Common myeloid progenitor, CD34-positive (primary cell): ENCODE measurements around the gene USB1.

Experiments
- CTCF ChIA-PET: fragments of 350-600 bp; sonication (Branson Sonifier 250); formaldehyde crosslinking; loops from one replicate; lab custom pipeline; 2021; ENCODE audit warnings: antibody characterized with exemption; lab: Charles Lee
- POLR2A ChIA-PET: fragments of 350-600 bp; sonication (Branson Sonifier 250); formaldehyde crosslinking; loops from one replicate; lab custom pipeline; 2021; ENCODE audit warnings: antibody characterized with exemption; lab: Charles Lee
- DNase-seq, 3 donors: peaks; one replicate each; pipeline versions ENCODE4 v3.0.0 to v3.0.0-alpha.2; 2013
- H3K27ac ChIP-seq, 2 experiments: 1 replicate in 1 of 2; 2 replicates in 1 of 2; pipeline ENCODE4 v1.7.0; 2013; ENCODE audit warnings: inconsistent platforms in 2 of 2, low read length in 2 of 2, mild to moderate bottlenecking in 2 of 2, low read depth in 1 of 2, moderate library complexity in 1 of 2; ENCODE audit not compliant: severe bottlenecking in 2 of 2, insufficient read depth in 1 of 2, poor library complexity in 1 of 2
- H3K27me3 ChIP-seq, 5 experiments: replicated peaks in 2 of 5; 1 replicate in 3 of 5; 2 replicates in 2 of 5; pipeline versions ENCODE4 v1.6.1 to v1.7.0; 2013; ENCODE audit warnings: low read length in 4 of 5, mild to moderate bottlenecking in 2 of 5, moderate library complexity in 2 of 5, inconsistent platforms in 1 of 5; ENCODE audit not compliant: insufficient read depth in 5 of 5, control insufficient read depth in 4 of 5
- H3K36me3 ChIP-seq, 4 experiments: 1 replicate in 2 of 4; 2 replicates in 2 of 4; pipeline versions ENCODE4 v1.6.1 to v1.7.0; 2013; ENCODE audit warnings: low read length in 3 of 4, control low read depth in 1 of 4, mild to moderate bottlenecking in 1 of 4; ENCODE audit not compliant: control insufficient read depth in 4 of 4, insufficient read depth in 4 of 4
- H3K4me1 ChIP-seq, 4 experiments: 1 replicate in 3 of 4; 2 replicates in 1 of 4; pipeline versions ENCODE4 v1.6.1 to v1.7.1; 2013; ENCODE audit warnings: low read length in 3 of 4, mild to moderate bottlenecking in 3 of 4, control low read depth in 1 of 4, inconsistent platforms in 1 of 4, moderate library complexity in 1 of 4; ENCODE audit not compliant: control insufficient read depth in 4 of 4, insufficient read depth in 4 of 4; ENCODE audit errors: control extremely low read depth in 1 of 4
- H3K4me3 ChIP-seq, 7 experiments: 1 replicate in 4 of 7; 2 replicates in 3 of 7; pipeline versions ENCODE4 v1.5.1 to v1.7.0; 2013; ENCODE audit warnings: mild to moderate bottlenecking in 7 of 7, low read length in 6 of 7, moderate library complexity in 6 of 7, inconsistent platforms in 2 of 7, low read depth in 2 of 7, control low read depth in 1 of 7; ENCODE audit not compliant: insufficient read depth in 4 of 7, control insufficient read depth in 1 of 7; ENCODE audit errors: extremely low read depth in 1 of 7
- H3K9me3 ChIP-seq, 5 experiments: 1 replicate in 4 of 5; 2 replicates in 1 of 5; pipeline versions ENCODE4 v1.6.1 to v1.7.1; 2013; ENCODE audit warnings: low read length in 4 of 5, mild to moderate bottlenecking in 2 of 5, inconsistent platforms in 1 of 5, low read depth in 1 of 5, moderate library complexity in 1 of 5; ENCODE audit not compliant: control insufficient read depth in 4 of 5, insufficient read depth in 2 of 5; ENCODE audit errors: control extremely low read depth in 1 of 5
- WGBS: methylation state at CpG from one replicate; pipeline ENCODE4 v1.1.5; 2013; ENCODE audit not compliant: insufficient coverage; 5-methylcytosine and 5-hydroxymethylcytosine counted together

USB1 gene

DNA sequence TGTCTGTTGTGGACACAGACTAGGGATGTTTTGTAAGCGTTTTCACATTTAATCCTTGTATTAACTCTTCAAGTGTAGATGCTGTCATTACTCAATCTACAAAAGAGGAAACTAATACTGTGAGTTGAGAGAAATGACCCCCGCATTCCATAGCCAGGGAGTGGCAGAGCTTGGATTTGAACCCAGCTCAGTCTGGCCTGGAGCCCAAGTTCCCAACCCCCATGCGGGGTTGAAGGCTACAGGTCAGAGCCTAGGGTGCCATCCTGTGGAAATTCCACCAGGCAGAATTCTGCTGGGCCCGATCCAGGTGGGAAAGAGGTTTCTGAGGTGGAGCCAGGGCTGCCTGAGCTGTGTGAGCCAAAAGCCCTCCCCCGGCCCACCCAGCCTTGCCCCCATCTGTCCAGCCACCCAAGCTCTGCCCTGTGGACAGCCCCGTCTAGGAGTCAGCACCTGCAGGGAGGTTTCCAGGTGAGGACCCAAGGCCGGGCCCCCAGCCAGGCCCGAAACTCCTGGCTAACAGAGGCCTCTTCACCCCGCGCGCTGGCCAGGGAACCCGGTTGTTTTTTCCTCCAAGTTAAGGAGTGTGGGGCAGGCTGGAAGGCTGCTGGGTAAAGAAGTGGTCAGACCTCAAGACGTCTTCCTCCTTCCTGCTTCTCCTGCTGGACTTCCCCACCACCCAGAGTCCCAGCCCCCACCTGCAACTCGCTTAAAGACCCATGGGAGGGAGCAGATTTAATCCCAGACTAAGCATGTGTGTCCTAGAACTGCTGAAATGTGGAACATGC is 30.0 kb downstream of the USB1 start:
- Histone ChIP-seq H3K4me1 (peaks cover 0 to 20% (median 16%) of the 10 kb centered on the region in 4 experiments), H3K27ac (no peak overlapping the region), H3K9me3 (no peaks in the 10 kb centered on the region), H3K4me3 (no peak overlapping the region), H3K27me3 (peaks cover 0 to 23% (median 8%) of the 10 kb centered on the region in 5 experiments), H3K36me3 (no peaks in the 10 kb centered on the region)
- no peak for DNase-seq
- ChIA-PET CTCF (interaction anchor here (1.3 to 2.0 kb wide), 5 partner anchors 21 to 96 kb away, joined by 4 to 8 read pairs (median 5); no protein-coding TSS in a partner anchor), POLR2A (no interaction called here)
- 81% methylated on average over 9 of the region's 14 CpGs for WGBS

DNA sequence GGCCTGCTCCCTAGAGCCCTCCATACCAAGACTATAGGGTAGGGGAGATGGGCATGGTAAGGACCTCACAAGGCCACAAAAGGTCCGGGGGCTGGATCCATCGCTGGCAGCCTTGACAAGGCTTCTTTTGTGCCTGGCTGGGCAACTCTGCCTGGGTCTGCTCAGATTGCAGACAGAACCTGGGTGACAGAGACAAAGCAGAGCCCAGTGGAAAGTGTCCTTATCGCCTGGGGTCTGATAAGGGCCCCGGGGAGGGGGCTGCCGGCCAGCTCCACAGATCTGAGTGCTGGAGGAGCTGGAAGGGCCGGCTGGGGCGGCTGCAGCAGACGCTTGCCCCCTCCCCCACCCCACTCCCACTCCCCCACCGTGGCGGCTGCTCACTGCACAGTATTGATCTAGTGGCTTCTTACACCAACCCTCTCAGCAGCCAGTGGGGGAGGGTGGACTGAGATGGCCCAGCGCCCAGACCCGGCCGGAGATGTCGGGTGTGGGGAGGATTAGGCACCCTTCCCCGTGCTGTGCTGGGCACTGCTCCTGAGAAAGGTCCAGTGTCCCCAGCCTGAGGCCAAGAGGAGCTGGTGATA is 31.6 kb downstream of the USB1 start:
- WGBS: 100% methylated on average over 6 of the region's 15 CpGs
- DNase-seq: no peak
- POLR2A ChIA-PET: no interaction called here
- Histone ChIP-seq H3K4me1 (peaks cover 0 to 7% (median 5%) of the 10 kb centered on the region in 4 experiments), H3K27ac (no peak overlapping the region), H3K9me3 (no peaks in the 10 kb centered on the region), H3K4me3 (no peak overlapping the region), H3K36me3 (no peaks in the 10 kb centered on the region), H3K27me3 (peaks cover 0 to 7% (median 0%) of the 10 kb centered on the region in 5 experiments)
- CTCF ChIA-PET: interaction anchor here (1.1 to 4.3 kb wide), 6 partner anchors 10 to 94 kb away, joined by 4 to 21 read pairs (median 6); no protein-coding TSS in a partner anchor

DNA sequence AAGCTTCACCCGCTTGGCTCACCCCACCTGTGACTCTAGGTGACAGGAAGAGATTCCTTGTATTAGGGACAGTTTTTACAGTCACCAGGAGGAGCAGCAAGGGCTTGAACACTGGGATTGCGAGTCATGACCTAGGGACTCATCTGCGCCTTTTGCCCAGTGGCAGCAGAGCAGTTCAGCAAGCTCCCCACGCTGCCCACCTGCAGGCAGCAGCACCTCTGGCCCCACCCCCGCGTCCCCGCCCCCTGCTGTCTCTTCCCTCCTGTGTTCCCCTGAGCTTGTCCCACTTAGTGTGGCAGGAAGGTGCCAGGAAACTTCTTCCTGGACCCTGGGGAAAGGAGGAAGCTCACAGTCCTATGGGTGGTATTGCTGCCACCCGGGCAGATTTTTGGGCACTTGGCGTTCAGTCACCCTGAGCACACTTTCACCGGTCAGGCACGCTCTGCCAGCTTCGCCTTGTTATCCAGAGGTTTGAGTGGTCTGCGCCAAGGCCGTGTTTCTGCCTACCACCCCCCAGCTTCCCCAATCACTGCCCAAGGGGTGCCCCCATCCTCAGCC is 33.0 kb downstream of the USB1 start:
- no peaks in the 10 kb centered on the region for H3K9me3 ChIP-seq
- no peaks in the 10 kb centered on the region for H3K36me3 ChIP-seq
- DNase-seq: no peak
- no peaks in the 10 kb centered on the region for H3K27me3 ChIP-seq
- H3K4me3 ChIP-seq: no peak overlapping the region
- POLR2A ChIA-PET: no interaction called here
- CTCF ChIA-PET: interaction anchor here (0.9 to 4.3 kb wide), 6 partner anchors 10 to 92 kb away, joined by 3 to 21 read pairs (median 4); no protein-coding TSS in a partner anchor
- H3K4me1 ChIP-seq: peaks cover 0 to 4% (median 0%) of the 10 kb centered on the region in 4 experiments
- H3K27ac ChIP-seq: no peak overlapping the region
- WGBS: 94% methylated on average over 11 of the region's 14 CpGs

DNA sequence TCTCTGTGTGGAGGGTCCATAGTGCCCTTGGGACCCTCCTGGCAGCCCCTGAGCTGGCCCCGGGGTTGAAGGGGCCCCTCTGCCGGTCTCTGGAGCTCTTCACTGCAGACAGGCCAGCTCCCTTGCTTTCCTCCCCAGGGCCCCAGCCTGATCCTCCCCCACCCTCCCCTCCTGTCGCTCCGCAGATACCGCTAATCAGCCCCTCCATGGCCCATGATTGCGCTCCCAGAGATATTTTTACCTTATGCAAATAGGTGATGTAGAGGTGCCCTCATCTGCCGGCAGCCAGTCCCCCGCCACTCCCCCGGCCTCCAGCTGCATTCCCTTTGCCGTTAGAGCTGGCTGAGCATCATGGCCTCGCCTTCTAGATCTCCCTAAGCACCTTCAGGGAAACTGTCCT is 33.6 kb downstream of the USB1 start:
- DNase-seq: no peak
- WGBS: 100% methylated on average over 7 of the region's 11 CpGs

DNA sequence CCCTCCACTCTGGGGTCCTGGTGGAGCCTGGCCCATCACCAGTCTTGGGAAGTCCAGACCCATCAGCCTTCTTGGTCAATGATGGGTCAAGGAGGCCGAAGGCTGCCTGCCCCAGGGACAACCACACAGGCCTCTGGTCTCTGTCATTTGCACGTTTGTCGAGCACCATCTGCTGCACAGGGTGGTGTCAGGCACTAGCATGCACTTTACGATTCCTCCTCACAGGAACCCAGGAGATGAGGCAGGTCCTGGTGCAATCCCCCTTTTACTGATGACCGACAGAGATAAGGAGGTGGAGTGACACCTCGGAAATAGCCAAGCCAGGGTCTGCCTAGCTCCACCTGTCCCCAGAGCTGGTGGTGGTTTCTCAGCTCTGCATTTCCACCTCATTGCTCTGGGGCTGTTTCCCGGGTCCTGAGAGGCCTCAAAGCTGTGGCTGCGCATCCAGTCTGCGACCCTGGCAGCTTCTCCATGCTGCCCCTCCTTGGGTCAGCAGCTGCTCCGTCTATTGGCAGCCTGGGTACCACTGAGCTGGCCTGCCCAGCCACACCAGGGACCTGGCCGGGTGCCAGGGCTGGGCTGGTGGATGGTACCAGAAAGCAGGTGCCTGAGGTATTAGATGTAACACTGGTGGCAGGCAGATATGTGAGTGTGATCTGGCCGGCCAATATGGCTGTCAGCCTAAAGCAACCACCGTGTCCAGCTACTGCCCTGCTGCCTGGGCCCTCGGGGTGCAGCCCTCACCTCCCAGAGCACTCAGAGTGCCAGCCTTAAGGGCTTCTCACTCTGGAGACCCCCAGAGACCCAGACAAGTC is 34.4 kb downstream of the USB1 start:
- POLR2A ChIA-PET: interaction anchor here (0.6 kb wide), 1 partner anchor 79 kb away, joined by 6 read pairs; no protein-coding TSS in a partner anchor
- Histone ChIP-seq H3K27me3 (no peaks in the 10 kb centered on the region), H3K9me3 (no peaks in the 10 kb centered on the region), H3K27ac (no peak overlapping the region), H3K4me1 (peaks cover 0 to 4% (median 0%) of the 10 kb centered on the region in 4 experiments), H3K4me3 (no peak overlapping the region), H3K36me3 (no peaks in the 10 kb centered on the region)
- no peak for DNase-seq
- 96% methylated on average over 14 of the region's 14 CpGs for WGBS
- CTCF ChIA-PET: interaction anchor here (0.9 to 4.3 kb wide), 5 partner anchors 9 to 91 kb away, joined by 3 to 21 read pairs (median 7); no protein-coding TSS in a partner anchor

More for the DNA sequence above, 33.6 kb downstream of the USB1 start:
- Histone ChIP-seq H3K27me3 (no peaks in the 10 kb centered on the region), H3K27ac (no peak overlapping the region), H3K9me3 (no peaks in the 10 kb centered on the region), H3K4me1 (peaks cover 0 to 4% (median 0%) of the 10 kb centered on the region in 4 experiments), H3K4me3 (no peak overlapping the region), H3K36me3 (no peaks in the 10 kb centered on the region)
- CTCF ChIA-PET: interaction anchor here (0.9 to 4.3 kb wide), 6 partner anchors 10 to 92 kb away, joined by 3 to 21 read pairs (median 4); no protein-coding TSS in a partner anchor
- POLR2A ChIA-PET: no interaction called here

DNA sequence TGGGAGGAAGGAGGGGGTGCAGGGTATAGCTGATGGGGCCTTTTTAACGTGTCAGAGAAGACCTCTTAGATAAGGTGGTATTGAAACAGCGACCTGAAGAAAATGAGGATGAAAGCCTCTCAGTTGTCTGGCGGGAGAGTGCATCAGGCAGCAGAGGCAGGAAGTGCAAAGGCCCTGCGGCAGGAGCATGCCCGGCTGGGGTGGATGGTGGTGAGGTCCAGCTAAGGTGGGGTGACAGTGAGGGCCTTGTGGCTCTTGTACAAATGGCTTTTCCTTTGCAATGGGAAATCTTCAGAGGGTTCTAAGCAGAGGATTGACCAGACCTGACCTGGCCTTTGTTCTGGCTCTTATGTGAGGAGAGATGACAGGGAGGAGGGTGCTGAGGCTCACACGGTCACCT is 35.7 kb downstream of the USB1 start:
- no CpG with 5 or more reads among the region's 6 CpGs for WGBS
- no peaks in the 10 kb centered on the region for H3K4me1 ChIP-seq
- DNase-seq: no peak
- ChIA-PET CTCF (interaction anchor here (1.7 to 2.4 kb wide), 2 partner anchors 59 to 85 kb away, joined by 7 to 13 read pairs; no protein-coding TSS in a partner anchor), POLR2A (no interaction called here)
- no peaks in the 10 kb centered on the region for H3K9me3 ChIP-seq
- H3K4me3 ChIP-seq: no peak overlapping the region
- H3K36me3 ChIP-seq: no peaks in the 10 kb centered on the region
- H3K27ac ChIP-seq: no peak overlapping the region
- H3K27me3 ChIP-seq: no peaks in the 10 kb centered on the region
